GM12864 (cell line): ENCODE results near the gene FAM219A.

Source experiments
- DNase-seq: peaks from one replicate; pipeline ENCODE4 v3.0.0-alpha.2; 2011; ENCODE audit warnings: low read depth
- H3K4me3 ChIP-seq: 2 replicates; pipeline ENCODE4 v1.5.1; 2011; ENCODE audit warnings: mild to moderate bottlenecking, low read depth, low read length, control low read depth
- CTCF ChIP-seq: IDR thresholded peaks from 2 replicates; pipeline ENCODE4 v1.5.1; 2011; ENCODE audit warnings: low read depth, mild to moderate bottlenecking, moderate library complexity, low read length, control low read depth, inconsistent platforms; ENCODE audit errors: missing control alignments

FAM219A gene

GRCh38 chr9:34417734-34418133 lies 40.6 kb downstream of the FAM219A start:
- no peak overlapping the region for H3K4me3 ChIP-seq
- no peak for DNase-seq
- TF ChIP-seq CTCF: no peak

GRCh38 chr9:34413231-34413852 lies 45.0 kb downstream of the FAM219A start:
- H3K4me3 ChIP-seq: no peak overlapping the region
- no peak for TF ChIP-seq CTCF
- DNase-seq: no peak

DNA sequence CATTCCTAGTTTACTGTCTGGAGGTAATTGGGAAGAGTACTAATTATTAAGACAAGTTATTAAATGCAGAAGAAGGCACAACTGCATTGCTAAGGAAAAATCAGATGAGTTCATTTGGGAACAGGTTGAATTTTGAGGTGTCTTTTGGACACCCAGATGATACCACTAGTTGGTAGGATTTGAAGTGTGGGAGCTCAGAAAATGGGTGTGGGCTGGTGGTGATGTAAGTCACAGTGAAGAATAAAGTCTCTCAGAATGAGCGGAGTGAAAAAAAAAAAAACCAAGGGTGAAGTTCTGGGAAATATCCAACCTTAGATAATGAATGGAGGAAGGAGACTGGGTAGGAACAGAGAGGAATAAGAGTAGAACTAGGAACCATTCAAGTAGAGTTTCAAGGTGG lies 46.0 kb downstream of the FAM219A start:
- no peak overlapping the region for H3K4me3 ChIP-seq
- TF ChIP-seq CTCF: no peak
- DNase-seq: no peak

DNA sequence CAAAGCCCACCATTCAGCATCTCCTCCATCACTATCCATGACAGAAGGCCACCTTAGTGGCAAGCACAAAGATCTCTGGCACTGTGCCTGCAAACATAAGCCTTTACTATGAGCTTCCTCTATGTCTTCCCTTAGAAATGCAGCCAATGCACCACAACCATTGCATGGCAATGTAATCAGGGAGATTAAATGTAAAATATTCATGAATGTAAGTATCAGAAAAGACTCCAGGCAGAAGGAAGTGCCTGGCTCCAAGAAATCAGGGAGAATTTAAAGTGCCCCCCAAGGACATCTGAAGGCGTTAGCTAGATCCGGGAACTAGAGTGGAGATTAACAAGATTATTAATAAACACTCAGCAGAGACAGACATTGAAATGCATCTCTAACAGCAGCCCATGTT lies 49.2 kb downstream of the FAM219A start:
- no peak for DNase-seq
- no peak for TF ChIP-seq CTCF
- H3K4me3 ChIP-seq: no peak overlapping the region

- no peak for TF ChIP-seq CTCF
- H3K4me3 ChIP-seq: no peak overlapping the region
Measured at GRCh38 chr9:34408173-34408572, 50.2 kb downstream of the FAM219A start.

DNA sequence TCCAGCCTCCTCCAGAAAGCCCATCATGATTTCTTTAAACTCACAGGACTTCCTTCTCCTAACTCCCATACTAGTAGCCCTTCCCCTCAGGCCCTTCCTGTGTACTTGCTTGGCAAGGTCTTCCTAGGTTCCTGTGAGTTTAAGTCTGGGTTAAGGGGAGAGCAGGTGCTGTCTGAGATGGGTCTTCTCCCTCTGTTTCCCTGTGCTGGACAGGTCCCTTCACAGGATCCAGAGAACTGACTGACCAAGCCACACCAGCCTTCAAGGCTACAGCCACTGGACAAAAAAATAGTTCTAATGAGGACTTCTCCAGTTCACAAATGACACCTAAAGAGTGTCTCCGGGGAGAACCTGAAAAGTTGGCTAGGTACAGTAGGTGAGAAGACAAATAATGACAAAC lies 52.2 kb downstream of the FAM219A start:
- DNase-seq: no peak
- H3K4me3 ChIP-seq: no peak overlapping the region
- TF ChIP-seq CTCF: no peak

More at GRCh38 chr9:34408173-34408572, 50.2 kb downstream of the FAM219A start:
- no peak for DNase-seq

- no peak for DNase-seq
- no peak overlapping the region for H3K4me3 ChIP-seq
- no peak for TF ChIP-seq CTCF
Measured at GRCh38 chr9:34405719-34406118, 52.7 kb downstream of the FAM219A start.
